ENCODE data around the gene EHD1.
"Not testable (repeated sequence)": the region's sequence is repeated elsewhere in the genome, so short reads cannot be mapped to it uniquely, and the experiment has no call there.

GRCh38 chr11:64845776-64846129 lies 32.7 kb downstream of the EHD1 start:
- TF ChIP-seq EZH2 (IDR thresholded peaks at IDR 0.05; ENCODE audit: borderline replicate concordance, low read length); CTCF (conservative IDR thresholded peaks at IDR 0.05 in 1 of 2, IDR thresholded peaks at IDR 0.05 in 1 of 2; ENCODE audit: extremely low read depth in 1 of 2, insufficient read depth in 1 of 2, low read depth in 1 of 2, low read length in 2 of 2): not testable (repeated sequence)
